Kidney (tissue), 14 donors: ENCODE results near the gene AXIN1. TPM values are rescaled to one million over a fixed set of nuclear protein-coding genes. Genes with fewer than 3 reads are reported as not detected.

ENCODE experiments used
- DNase-seq, 5 donors: peaks; one replicate each; pipeline ENCODE4 v3.0.0-alpha.2; 2013 to 2020
- FAIRE-seq: peaks from 2 replicates; lab custom pipeline; 2012; peaks lifted over from hg19 to GRCh38; lab: Jason Lieb, UNC
- H3K27ac ChIP-seq, 2 donors: one replicate each; pipeline ENCODE4 v1.7.0; 2013; ENCODE audit warnings: low read depth in 2 of 2, low read length in 2 of 2, inconsistent platforms in 1 of 2
- H3K27me3 ChIP-seq: one replicate; pipeline ENCODE4 v1.7.1; 2013; ENCODE audit warnings: low read length, inconsistent platforms; ENCODE audit not compliant: control insufficient read depth, insufficient read depth
- H3K36me3 ChIP-seq, 3 donors: one replicate each; pipeline versions ENCODE4 v1.7.0 to v1.7.1; 2013; ENCODE audit warnings: low read length in 3 of 3, control low read depth in 1 of 3, inconsistent platforms in 1 of 3; ENCODE audit not compliant: insufficient read depth in 3 of 3, control insufficient read depth in 2 of 3
- H3K4me1 ChIP-seq, 3 donors: one replicate each; pipeline versions ENCODE4 v1.7.0 to v1.7.1; 2013; ENCODE audit warnings: low read length in 3 of 3, inconsistent platforms in 1 of 3, low read depth in 1 of 3; ENCODE audit not compliant: control insufficient read depth in 2 of 3, insufficient read depth in 2 of 3
- H3K4me3 ChIP-seq, 3 donors: one replicate each; pipeline versions ENCODE4 v1.7.0 to v1.8.1; 2013; ENCODE audit warnings: low read length in 3 of 3, control low read depth in 1 of 3, inconsistent platforms in 1 of 3
- H3K9ac ChIP-seq, 3 donors: one replicate each; pipeline versions ENCODE4 v1.7.0 to v1.7.1; 2013; ENCODE audit warnings: low read length in 3 of 3, control low read depth in 1 of 3, inconsistent platforms in 1 of 3
- H3K9me3 ChIP-seq, 3 donors: one replicate each; pipeline versions ENCODE4 v1.7.0 to v1.7.1; 2013; ENCODE audit warnings: low read length in 3 of 3, control low read depth in 1 of 3, inconsistent platforms in 1 of 3; ENCODE audit not compliant: control insufficient read depth in 2 of 3, insufficient read depth in 1 of 3
- CTCF ChIP-seq: IDR thresholded peaks from 3 replicates; pipeline ENCODE4 v1.5.1; 2012; ENCODE audit warnings: mild to moderate bottlenecking, moderate library complexity, borderline replicate concordance; ENCODE audit not compliant: insufficient read depth; ENCODE audit errors: extremely low read depth
- intact Hi-C: fragments of 100-400 bp; cut with DNase I; formaldehyde crosslinking; loops from one replicate; pipeline ENCODE4 v1.11.1; 2022
- polyA plus RNA-seq: library from polyadenylated mRNA; stranded (reverse); fragments of 350-450 nt; fragmentation: Illumina TruSeq; extraction: RNeasy Lipid Tissue Mini Kit (QIAGEN cat#74804); gene quantifications from one replicate; pipeline ENCODE4 v1.2.3, GENCODE V29; 2014; ENCODE audit warnings: low read depth, low replicate concordance; ENCODE audit not compliant: insufficient read depth
- total RNA-seq: library from RNA; stranded (reverse); fragmentation: NEBNext Ultra II Directional; extraction: Animal tissue kit (Norgen Biotek cat#: 25700); gene quantifications from one replicate; pipeline ENCODE4 v1.2.1, GENCODE V29; 2021
- donor health status: control.
- donor health status: control.
- donor health status: control.
- donor health status: control.
- donor health status: control.
- donor health status: DM: yes; HTN: yes; CAD: no.
- donor health status: Normal renal cell carcinoma (clear cell type).

AXIN1 gene
- total and polyA plus RNA-seq, 2 donors from 2014 or later: 9.7 to 24.6 TPM

DNA sequence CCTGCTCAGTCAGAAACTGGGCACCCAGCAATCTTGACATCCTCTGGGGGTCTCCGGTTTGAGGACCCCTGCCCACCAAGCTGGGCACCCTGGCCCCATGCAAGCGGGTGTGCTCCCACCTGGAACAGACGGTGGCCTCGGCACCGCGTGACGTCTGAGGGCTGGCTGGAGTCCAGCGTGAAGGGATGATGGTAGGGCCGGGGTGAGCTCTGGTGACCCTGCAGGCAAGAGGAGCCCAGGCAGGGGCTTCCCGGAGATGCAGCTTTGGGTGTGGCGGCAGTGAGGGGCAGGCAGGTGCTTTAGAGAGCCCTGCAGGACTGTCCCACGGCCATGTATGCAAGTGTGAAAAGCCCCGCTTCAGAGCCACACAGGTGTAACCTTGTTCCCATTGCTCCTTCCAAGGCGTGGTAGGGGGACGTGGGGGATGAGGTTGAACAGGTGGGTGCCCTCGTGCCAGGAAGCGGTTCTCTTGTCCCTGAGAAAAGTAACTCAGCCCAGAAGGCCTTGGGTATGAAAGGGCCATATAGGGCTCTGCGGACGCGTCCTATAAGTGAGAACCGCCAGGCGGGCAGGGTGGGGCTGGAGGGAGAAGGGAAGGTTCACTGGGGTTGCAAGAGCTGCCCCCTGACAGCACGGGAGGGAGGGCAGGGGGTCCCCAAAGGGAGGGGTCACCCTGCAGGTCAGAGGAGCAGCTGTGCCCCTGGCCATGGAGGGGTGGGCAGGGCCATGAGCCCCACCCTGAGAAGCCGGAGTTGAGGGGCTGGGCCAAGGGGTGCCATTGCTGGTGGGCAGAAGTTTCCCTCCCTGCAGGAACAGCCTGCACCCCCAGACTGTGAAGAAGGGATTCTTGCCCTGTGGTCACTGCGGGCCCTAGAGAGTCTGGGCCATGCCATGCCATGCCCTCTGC, 86.0 kb downstream of the AXIN1 start:
- Histone ChIP-seq H3K27me3 (no peaks in the 10 kb centered on the region), H3K36me3 (peaks cover 0 to 14% (median 2%) of the 10 kb centered on the region in 3 donors), H3K9me3 (peaks cover 0 to 2% (median 0%) of the 10 kb centered on the region in 3 donors), H3K4me3 (no peak overlapping the region), H3K9ac (no peak overlapping the region), H3K27ac (no peak overlapping the region), H3K4me1 (no peaks in the 10 kb centered on the region)
- TF ChIP-seq CTCF: no peak
- FAIRE-seq (no peak), DNase-seq (peak in 2 of 5 donors; percentile 47 to 68)
- intact Hi-C loops: no loop called here

GRCh38 chr16:265711-266110, 86.8 kb downstream of the AXIN1 start:
- Histone ChIP-seq H3K27ac (no peak overlapping the region), H3K9me3 (peaks cover 0 to 2% (median 0%) of the 10 kb centered on the region in 3 donors), H3K9ac (no peak overlapping the region), H3K27me3 (no peaks in the 10 kb centered on the region), H3K4me3 (no peak overlapping the region), H3K36me3 (peaks cover 0 to 19% (median 7%) of the 10 kb centered on the region in 3 donors), H3K4me1 (no peaks in the 10 kb centered on the region)
- FAIRE-seq: no peak
- intact Hi-C loops: no loop called here
- TF ChIP-seq CTCF: no peak
- peak in 4 of 5 donors; percentile 34 to 78 (median 47) for DNase-seq

- no peaks in the 10 kb centered on the region for H3K4me1 ChIP-seq
- peaks cover 0 to 25% (median 7%) of the 10 kb centered on the region in 3 donors for H3K36me3 ChIP-seq
- DNase-seq (no peak), FAIRE-seq (no peak)
- H3K4me3 ChIP-seq: no peak overlapping the region
- intact Hi-C loops: no loop called here
- TF ChIP-seq CTCF: no peak
- H3K9ac ChIP-seq: no peak overlapping the region
- H3K9me3 ChIP-seq: peaks cover 0 to 2% (median 0%) of the 10 kb centered on the region in 3 donors
- no peak overlapping the region for H3K27ac ChIP-seq
- H3K27me3 ChIP-seq: no peaks in the 10 kb centered on the region
These were observed 87.5 kb downstream of the AXIN1 start for GRCh38 chr16:265002-265529.
